Naive thymus-derived CD4-positive, alpha-beta T cell (primary cell): ENCODE measurements around the gene ATP2A3. TPM values are rescaled to one million over a fixed set of nuclear protein-coding genes. Genes with fewer than 3 reads are reported as not detected.
A peak's percentile ranks its signal among the peaks of the same experiment; 100 is the strongest.

Source experiments
- ATAC-seq: fragments of 150-1000 bp; cut with Tn5 transposase; 2 replicates; pipeline ENCODE4 v1.10.0; 2021; ENCODE audit warnings: mild to moderate bottlenecking, moderate library complexity
- CTCF ChIA-PET: fragments of 350-600 bp; sonication (Branson Sonifier 250); formaldehyde crosslinking; loops from one replicate; lab custom pipeline; 2021; ENCODE audit warnings: antibody characterized with exemption; lab: Charles Lee
- POLR2A ChIA-PET: fragments of 350-600 bp; sonication (Branson Sonifier 250); formaldehyde crosslinking; loops from one replicate; lab custom pipeline; 2021; ENCODE audit warnings: antibody characterized with exemption, inconsistent platforms; lab: Charles Lee
- DNase-seq, 9 donors: peaks; one replicate each; pipeline versions ENCODE4 v3.0.0 to v3.0.0-alpha.2; 2020 to 2022; ENCODE audit warnings: mixed read lengths in 1 of 9
- H3K27ac ChIP-seq: one replicate; pipeline ENCODE4 v1.7.0; 2013; ENCODE audit warnings: mild to moderate bottlenecking, low read depth, low read length, moderate library complexity
- H3K27me3 ChIP-seq, 2 donors: one replicate each; pipeline ENCODE4 v1.7.0; 2013; ENCODE audit warnings: low read length in 2 of 2, mild to moderate bottlenecking in 2 of 2, moderate library complexity in 2 of 2; ENCODE audit not compliant: control insufficient read depth in 2 of 2, insufficient read depth in 2 of 2
- H3K36me3 ChIP-seq, 3 experiments: 1 replicate in 2 of 3; 2 replicates in 1 of 3; pipeline ENCODE4 v1.7.0; 2013; ENCODE audit warnings: low read length in 3 of 3, mild to moderate bottlenecking in 3 of 3, moderate library complexity in 1 of 3; ENCODE audit not compliant: insufficient read depth in 3 of 3, control insufficient read depth in 2 of 3
- H3K4me1 ChIP-seq, 2 donors: one replicate each; pipeline ENCODE4 v1.7.0; 2013; ENCODE audit warnings: low read length in 2 of 2, mild to moderate bottlenecking in 2 of 2, moderate library complexity in 1 of 2; ENCODE audit not compliant: control insufficient read depth in 2 of 2, insufficient read depth in 2 of 2
- H3K4me3 ChIP-seq: 2 replicates; pipeline ENCODE4 v1.7.0; 2013; ENCODE audit warnings: mild to moderate bottlenecking, low read length
- H3K9me3 ChIP-seq, 3 experiments: 1 replicate in 2 of 3; 2 replicates in 1 of 3; pipeline ENCODE4 v1.7.0; 2013; ENCODE audit warnings: low read length in 3 of 3; ENCODE audit not compliant: control insufficient read depth in 2 of 3
- H3K27ac Mint-ChIP-seq, 9 donors: one replicate each; pipeline ENCODE4 v1.8.0; 2020 to 2022; ENCODE audit warnings: mixed read lengths in 9 of 9, mild to moderate bottlenecking in 8 of 9, moderate library complexity in 5 of 9, inconsistent platforms in 2 of 9
- H3K27me3 Mint-ChIP-seq, 5 donors: one replicate each; pipeline ENCODE4 v1.8.0; 2021 to 2022; ENCODE audit warnings: mixed read lengths in 5 of 5, mild to moderate bottlenecking in 1 of 5
- H3K36me3 Mint-ChIP-seq, 5 donors: one replicate each; pipeline ENCODE4 v1.8.0; 2020 to 2022; ENCODE audit warnings: mixed read lengths in 5 of 5, mild to moderate bottlenecking in 3 of 5, inconsistent platforms in 1 of 5
- H3K4me1 Mint-ChIP-seq, 7 donors: one replicate each; pipeline ENCODE4 v1.8.0; 2020 to 2022; ENCODE audit warnings: mixed read lengths in 7 of 7, mild to moderate bottlenecking in 3 of 7, inconsistent platforms in 1 of 7
- H3K4me3 Mint-ChIP-seq, 10 donors: one replicate each; pipeline ENCODE4 v1.8.0; 2020 to 2022; ENCODE audit warnings: mild to moderate bottlenecking in 10 of 10, mixed read lengths in 10 of 10, moderate library complexity in 6 of 10, inconsistent platforms in 2 of 10
- H3K9me3 Mint-ChIP-seq, 11 donors: one replicate each; pipeline ENCODE4 v1.8.0; 2020 to 2022; ENCODE audit warnings: mixed read lengths in 11 of 11, mild to moderate bottlenecking in 4 of 11, inconsistent platforms in 1 of 11, moderate library complexity in 1 of 11
- intact Hi-C, 2 donors: fragments of 100-400 bp; cut with micrococcal nuclease; formaldehyde crosslinking; loops; one replicate each; pipeline ENCODE4 v1.15.1; 2023
- polyA plus RNA-seq, 2 donors: library from polyadenylated mRNA; unstranded; fragments of 300-500 nt; fragmentation: Illumina TruSeq; gene quantifications; one replicate each; pipeline ENCODE4 v1.2.3, GENCODE V29; 2021
- total RNA-seq, 6 experiments: library from RNA in 5 of 6; stranded (reverse) in 5 of 6; gene quantifications; 1 replicate in 5 of 6; 2 replicates in 1 of 6; pipeline ENCODE4 v1.2.3 and lab custom pipeline; 2021 to 2026

Gene ATP2A3
- total and polyA plus RNA-seq, 7 experiments from 2014 or later = 46.6 to 260 (median 157) TPM

DNA sequence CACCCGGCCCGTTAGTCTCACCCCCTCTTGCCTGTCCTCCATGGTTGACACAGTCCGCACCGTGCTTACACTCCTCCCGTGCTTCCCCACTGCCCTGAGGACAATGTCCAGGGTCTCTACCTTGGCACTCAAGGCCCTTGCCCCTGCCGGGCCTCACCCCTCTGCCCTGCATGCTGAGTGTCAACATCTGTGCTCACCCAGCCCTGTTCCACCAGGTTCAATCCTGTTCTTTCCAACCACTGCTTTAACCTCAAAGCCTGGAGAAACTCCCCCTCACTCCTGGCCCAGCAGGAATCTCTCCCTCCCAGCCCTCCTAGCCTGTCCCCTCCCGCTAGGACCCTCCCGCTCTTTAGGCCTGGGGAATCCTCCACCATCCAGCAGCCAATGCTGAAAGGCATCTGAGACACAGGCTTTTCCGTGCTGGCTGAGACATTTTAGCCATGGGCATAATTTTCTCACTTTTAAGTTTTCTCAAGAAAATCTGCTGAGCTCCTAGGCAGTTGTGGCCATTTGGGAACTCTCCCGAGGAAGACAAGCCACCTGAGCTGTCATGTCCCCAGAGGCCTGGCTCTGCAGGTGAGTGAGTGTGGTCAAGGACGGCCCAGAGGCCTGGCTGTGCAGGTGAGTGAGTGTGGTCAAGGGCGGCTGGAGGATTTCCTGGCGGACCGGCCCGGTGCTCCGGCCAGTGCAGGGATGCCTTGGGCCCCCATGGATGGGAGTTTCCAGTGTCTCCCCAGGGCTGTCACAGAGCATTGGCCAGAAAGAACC lies 37.2 kb downstream of the ATP2A3 start:
- H3K36me3 Mint-ChIP-seq = peaks cover 0 to 17% (median 5%) of the 10 kb centered on the region in 5 donors
- H3K27ac ChIP-seq = peak overlapping the region; percentile 3
- no peaks in the 10 kb centered on the region for H3K27me3 ChIP-seq
- peaks cover 0 to 81% (median 24%) of the 10 kb centered on the region in 3 experiments for H3K36me3 ChIP-seq
- no peaks in the 10 kb centered on the region for H3K27me3 Mint-ChIP-seq
- H3K4me1 Mint-ChIP-seq = peaks cover 0 to 7% (median 0%) of the 10 kb centered on the region in 7 donors
- intact Hi-C loops = no loop called here
- ChIA-PET CTCF (no interaction called here), POLR2A (no interaction called here)
- H3K4me3 Mint-ChIP-seq = no peak overlapping the region
- ATAC-seq (no peak), DNase-seq (no peak)
- H3K27ac Mint-ChIP-seq = peak overlapping the region in 5 of 9 donors; percentile 18 to 63 (median 31)
- no peak overlapping the region for H3K4me3 ChIP-seq
- H3K4me1 ChIP-seq = no peaks in the 10 kb centered on the region
- no peaks in the 10 kb centered on the region for H3K9me3 Mint-ChIP-seq
- H3K9me3 ChIP-seq = no peaks in the 10 kb centered on the region

DNA sequence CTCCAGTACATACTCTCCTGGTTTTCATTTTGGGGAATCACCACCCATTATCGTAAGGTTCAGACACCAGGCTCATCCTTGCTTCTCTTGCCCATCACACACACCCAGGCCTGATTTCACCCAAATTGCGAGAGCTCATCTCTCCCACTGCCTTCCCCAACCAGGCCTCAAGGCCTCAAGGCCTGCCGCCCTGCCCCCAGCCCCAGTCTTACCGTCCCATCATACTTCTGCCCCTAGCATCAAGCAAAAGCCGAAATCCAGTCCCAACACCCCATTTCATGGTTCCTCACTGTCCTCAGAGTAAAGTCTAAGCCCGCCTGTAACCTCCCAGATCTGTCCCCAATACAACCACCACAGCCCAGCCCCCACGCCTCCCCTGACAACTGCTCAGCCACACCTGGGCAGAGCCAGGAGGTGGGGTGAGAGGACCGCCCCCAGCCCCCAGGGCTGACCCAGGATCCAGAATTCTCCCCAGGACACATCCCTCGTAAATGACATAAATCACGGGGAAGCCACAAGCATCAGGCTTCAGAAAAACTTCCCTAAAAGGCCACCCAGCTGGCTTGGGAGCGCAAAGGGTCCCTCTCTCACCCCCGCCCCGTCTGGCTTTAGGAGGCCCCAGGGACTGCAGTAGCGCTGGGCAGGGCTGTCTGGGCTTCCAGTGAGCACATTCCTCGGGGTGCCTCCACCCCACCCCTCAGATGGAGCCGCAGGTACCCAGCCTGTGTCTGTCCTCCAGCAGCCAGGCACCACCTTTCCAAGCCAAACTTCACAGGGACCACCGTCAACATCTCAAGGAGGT lies 38.4 kb downstream of the ATP2A3 start:
- peak overlapping the region in 7 of 9 donors; percentile 39 to 60 (median 53) for H3K27ac Mint-ChIP-seq
- DNase-seq (no peak), ATAC-seq (no peak)
- no peaks in the 10 kb centered on the region for H3K27me3 ChIP-seq
- no peak overlapping the region for H3K4me3 Mint-ChIP-seq
- no peaks in the 10 kb centered on the region for H3K4me1 ChIP-seq
- intact Hi-C loops = no loop called here
- peaks cover 0 to 6% (median 0%) of the 10 kb centered on the region in 7 donors for H3K4me1 Mint-ChIP-seq
- H3K27ac ChIP-seq = peak overlapping the region; percentile 2
- H3K36me3 Mint-ChIP-seq = peaks cover 0 to 13% (median 5%) of the 10 kb centered on the region in 5 donors
- no peak overlapping the region for H3K4me3 ChIP-seq
- H3K27me3 Mint-ChIP-seq = no peaks in the 10 kb centered on the region
- peaks cover 0 to 71% (median 24%) of the 10 kb centered on the region in 3 experiments for H3K36me3 ChIP-seq
- CTCF ChIA-PET = no interaction called here
- H3K9me3 ChIP-seq = no peaks in the 10 kb centered on the region
- POLR2A ChIA-PET = no interaction called here
- no peaks in the 10 kb centered on the region for H3K9me3 Mint-ChIP-seq

GRCh38 chr17:3924512-3925350 lies 39.5 kb downstream of the ATP2A3 start:
- no peaks in the 10 kb centered on the region for H3K9me3 ChIP-seq
- Mint-ChIP-seq H3K36me3 (peaks cover 0 to 13% (median 5%) of the 10 kb centered on the region in 5 donors), H3K27ac (no peak overlapping the region), H3K27me3 (no peaks in the 10 kb centered on the region), H3K4me1 (peaks cover 0 to 6% (median 0%) of the 10 kb centered on the region in 7 donors), H3K9me3 (no peaks in the 10 kb centered on the region), H3K4me3 (no peak overlapping the region)
- no peaks in the 10 kb centered on the region for H3K4me1 ChIP-seq
- no peak for DNase-seq
- no peaks in the 10 kb centered on the region for H3K27me3 ChIP-seq
- ChIA-PET CTCF (no interaction called here), POLR2A (interaction anchor here (0.7 kb wide), 1 partner anchor 1033 kb away, joined by 3 read pairs; no protein-coding TSS in a partner anchor)
- no peak for ATAC-seq
- intact Hi-C loops = no loop called here
- H3K27ac ChIP-seq = no peak overlapping the region
- no peak overlapping the region for H3K4me3 ChIP-seq
- H3K36me3 ChIP-seq = peaks cover 0 to 60% (median 24%) of the 10 kb centered on the region in 3 experiments

DNA sequence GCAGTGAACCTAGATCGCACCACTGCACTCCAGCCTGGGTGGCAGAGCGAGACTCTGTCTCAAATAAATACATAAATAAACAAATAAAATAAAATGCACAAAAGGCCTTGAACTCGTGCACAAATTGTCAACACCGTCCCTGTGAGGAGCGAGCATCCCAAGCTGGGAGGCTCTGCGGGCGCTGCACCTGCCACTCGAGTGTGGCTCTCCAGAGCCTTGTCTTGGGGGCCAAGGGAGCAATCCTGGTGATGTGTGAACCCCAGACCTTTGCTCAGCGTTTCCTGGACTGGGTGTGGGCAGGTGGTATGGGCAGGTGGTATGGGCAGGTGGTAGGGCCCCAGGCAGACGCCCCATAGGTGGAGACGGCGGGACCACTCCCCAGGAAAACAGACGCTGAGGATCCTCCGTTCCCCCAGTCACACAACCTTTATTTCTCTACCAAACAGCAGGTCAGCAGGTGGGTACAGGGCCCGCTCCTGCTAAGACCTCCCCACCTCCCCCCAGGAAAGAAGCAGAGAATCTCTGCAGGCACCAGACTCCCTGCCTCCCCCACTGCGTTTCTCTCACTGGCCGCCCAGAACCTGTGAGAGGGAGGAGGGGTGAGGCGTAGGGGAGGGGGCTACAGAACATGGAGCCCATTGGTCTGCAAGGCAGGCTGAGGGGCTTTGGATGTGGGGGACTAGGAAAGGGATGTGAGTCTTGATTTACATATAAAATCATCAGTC lies 40.6 kb downstream of the ATP2A3 start:
- peak overlapping the region in 3 of 9 donors; percentile 22 to 45 (median 34) for H3K27ac Mint-ChIP-seq
- no peak for ATAC-seq
- peaks cover 0 to 6% (median under 1%) of the 10 kb centered on the region in 7 donors for H3K4me1 Mint-ChIP-seq
- no peak overlapping the region for H3K4me3 ChIP-seq
- no peaks in the 10 kb centered on the region for H3K27me3 Mint-ChIP-seq
- intact Hi-C loops = no loop called here
- H3K36me3 ChIP-seq = peaks cover 0 to 48% (median 15%) of the 10 kb centered on the region in 3 experiments
- H3K9me3 Mint-ChIP-seq = no peaks in the 10 kb centered on the region
- peaks cover 0 to 13% (median 5%) of the 10 kb centered on the region in 5 donors for H3K36me3 Mint-ChIP-seq
- H3K4me1 ChIP-seq = no peaks in the 10 kb centered on the region
- H3K27me3 ChIP-seq = no peaks in the 10 kb centered on the region
- CTCF ChIA-PET = no interaction called here
- no peaks in the 10 kb centered on the region for H3K9me3 ChIP-seq
- no peak overlapping the region for H3K27ac ChIP-seq
- POLR2A ChIA-PET = interaction anchor here (0.6 to 0.7 kb wide), 2 partner anchors 78 to 1034 kb away, joined by 3 read pairs; partner anchors contain the start of gene NCBP3
- H3K4me3 Mint-ChIP-seq = no peak overlapping the region
- DNase-seq = no peak

DNA sequence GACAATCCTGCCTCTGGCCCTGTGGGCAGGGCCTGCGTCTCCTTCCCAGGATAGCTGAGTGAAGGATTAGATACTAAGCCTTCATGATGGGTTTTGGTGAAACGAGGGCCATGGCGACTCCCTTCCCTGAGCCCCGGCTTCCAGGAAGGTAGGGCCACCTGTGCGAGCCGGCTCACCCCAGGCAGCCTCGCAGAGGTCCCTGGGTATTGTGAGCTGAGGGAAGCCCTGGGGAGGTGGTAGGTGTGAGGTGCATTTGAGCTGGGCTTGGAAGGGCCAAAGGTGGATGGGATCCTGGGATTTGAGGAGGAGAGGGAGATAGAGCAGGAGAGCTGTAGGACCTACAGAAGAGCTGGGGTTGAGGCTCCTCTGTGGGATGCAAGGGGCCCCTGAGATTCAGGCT lies 41.5 kb downstream of the ATP2A3 start:
- no peak overlapping the region for H3K27ac ChIP-seq
- no peak for ATAC-seq
- ChIA-PET POLR2A (interaction anchor here (0.6 kb wide), 1 partner anchor 77 kb away, joined by 3 read pairs; the partner anchor contains the start of gene NCBP3), CTCF (no interaction called here)
- H3K9me3 Mint-ChIP-seq = no peaks in the 10 kb centered on the region
- no peaks in the 10 kb centered on the region for H3K9me3 ChIP-seq
- H3K36me3 Mint-ChIP-seq = peaks cover 0 to 13% (median 5%) of the 10 kb centered on the region in 5 donors
- DNase-seq = no peak
- H3K27ac Mint-ChIP-seq = peak overlapping the region in 5 of 9 donors; percentile 36 to 92 (median 75)
- no peak overlapping the region for H3K4me3 ChIP-seq
- H3K27me3 ChIP-seq = no peaks in the 10 kb centered on the region
- peaks cover 0 to 8% (median 4%) of the 10 kb centered on the region in 7 donors for H3K4me1 Mint-ChIP-seq
- no peak overlapping the region for H3K4me3 Mint-ChIP-seq
- no peaks in the 10 kb centered on the region for H3K4me1 ChIP-seq
- no peaks in the 10 kb centered on the region for H3K27me3 Mint-ChIP-seq
- peaks cover 0 to 40% (median 8%) of the 10 kb centered on the region in 3 experiments for H3K36me3 ChIP-seq
- intact Hi-C loops = no loop called here
